Chondrocyte (in vitro differentiated cells): Measurements from ENCODE around the gene OTOGL. TPM values are rescaled to one million over a fixed set of nuclear protein-coding genes. Genes with fewer than 3 reads are reported as not detected.

Experiments used
- DNase-seq: peaks from one replicate; pipeline ENCODE4 v3.0.0; 2021; ENCODE audit warnings: mixed read lengths, low spot score
- H3K27ac Mint-ChIP-seq: one replicate; pipeline ENCODE4 v1.8.0; 2021; ENCODE audit warnings: mild to moderate bottlenecking, moderate library complexity, mixed read lengths; ENCODE audit not compliant: unreplicated experiment
- H3K27me3 Mint-ChIP-seq: 2 replicates; pipeline ENCODE4 v1.8.0; 2021; ENCODE audit warnings: low read depth, mixed read lengths
- H3K36me3 Mint-ChIP-seq: 2 replicates; pipeline ENCODE4 v1.8.0; 2021; ENCODE audit warnings: low read depth, mixed read lengths
- H3K4me1 Mint-ChIP-seq: 2 replicates; pipeline ENCODE4 v1.8.0; 2021; ENCODE audit warnings: low read depth, mild to moderate bottlenecking, mixed read lengths
- H3K4me3 Mint-ChIP-seq: one replicate; pipeline ENCODE4 v1.8.0; 2021; ENCODE audit warnings: mild to moderate bottlenecking, moderate library complexity, mixed read lengths; ENCODE audit not compliant: unreplicated experiment
- H3K9me3 Mint-ChIP-seq: 2 replicates; pipeline ENCODE4 v1.8.0; 2021; ENCODE audit warnings: low read depth, mixed read lengths
- total RNA-seq: library from RNA; stranded (reverse); gene quantifications from 3 replicates; pipeline ENCODE4 v1.2.1, GENCODE V29; 2021
- TF ChIP-seq, protein P1 (sequence below): fragments of 200-600 bp; sonication (generic); IDR thresholded peaks from 2 replicates; pipeline ENCODE4 v1.5.0; 2021; ENCODE audit warnings: antibody characterized with exemption, mild to moderate bottlenecking, moderate library complexity

Gene OTOGL
- total RNA-seq, 1 donor from 2014 or later, result 0.25 TPM

GRCh38 chr12:80188576-80188975 is 89.2 kb downstream of the OTOGL start:
- H3K27ac Mint-ChIP-seq, result no peak overlapping the region

DNA sequence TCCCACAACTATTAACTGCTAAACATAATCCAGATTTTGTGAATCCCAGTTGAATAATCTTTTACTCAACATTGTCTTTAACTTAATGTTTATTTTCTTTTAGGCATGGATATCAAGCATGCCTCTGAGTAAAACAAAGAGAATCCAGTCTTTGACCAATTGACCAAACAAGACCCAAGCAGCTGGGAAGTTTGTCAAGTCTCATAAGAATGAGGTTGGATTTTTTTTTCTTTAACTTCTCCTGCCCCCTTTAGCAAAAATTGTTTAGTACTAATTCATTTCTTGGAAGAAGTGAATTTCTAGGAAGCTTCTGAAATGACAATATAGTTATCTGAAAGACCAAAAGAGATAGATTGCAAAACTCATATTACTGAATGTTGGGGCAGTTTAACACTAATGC is 89.9 kb downstream of the OTOGL start:
- Mint-ChIP-seq H3K4me1 (peaks cover 35% of the 10 kb centered on the region), H3K27me3 (no peaks in the 10 kb centered on the region), H3K27ac (no peak overlapping the region), H3K4me3 (no peak overlapping the region), H3K36me3 (no peaks in the 10 kb centered on the region), H3K9me3 (no peaks in the 10 kb centered on the region)
- no peak for DNase-seq
- TF ChIP-seq, protein P1, sequence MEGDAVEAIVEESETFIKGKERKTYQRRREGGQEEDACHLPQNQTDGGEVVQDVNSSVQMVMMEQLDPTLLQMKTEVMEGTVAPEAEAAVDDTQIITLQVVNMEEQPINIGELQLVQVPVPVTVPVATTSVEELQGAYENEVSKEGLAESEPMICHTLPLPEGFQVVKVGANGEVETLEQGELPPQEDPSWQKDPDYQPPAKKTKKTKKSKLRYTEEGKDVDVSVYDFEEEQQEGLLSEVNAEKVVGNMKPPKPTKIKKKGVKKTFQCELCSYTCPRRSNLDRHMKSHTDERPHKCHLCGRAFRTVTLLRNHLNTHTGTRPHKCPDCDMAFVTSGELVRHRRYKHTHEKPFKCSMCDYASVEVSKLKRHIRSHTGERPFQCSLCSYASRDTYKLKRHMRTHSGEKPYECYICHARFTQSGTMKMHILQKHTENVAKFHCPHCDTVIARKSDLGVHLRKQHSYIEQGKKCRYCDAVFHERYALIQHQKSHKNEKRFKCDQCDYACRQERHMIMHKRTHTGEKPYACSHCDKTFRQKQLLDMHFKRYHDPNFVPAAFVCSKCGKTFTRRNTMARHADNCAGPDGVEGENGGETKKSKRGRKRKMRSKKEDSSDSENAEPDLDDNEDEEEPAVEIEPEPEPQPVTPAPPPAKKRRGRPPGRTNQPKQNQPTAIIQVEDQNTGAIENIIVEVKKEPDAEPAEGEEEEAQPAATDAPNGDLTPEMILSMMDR, result peak; percentile 34

More at GRCh38 chr12:80188576-80188975, 89.2 kb downstream of the OTOGL start:
- DNase-seq, result no peak
- Mint-ChIP-seq H3K4me1 (peaks cover 29% of the 10 kb centered on the region), H3K9me3 (no peaks in the 10 kb centered on the region), H3K4me3 (no peak overlapping the region), H3K36me3 (no peaks in the 10 kb centered on the region), H3K27me3 (no peaks in the 10 kb centered on the region)
- TF ChIP-seq, protein P1, result no peak

DNA sequence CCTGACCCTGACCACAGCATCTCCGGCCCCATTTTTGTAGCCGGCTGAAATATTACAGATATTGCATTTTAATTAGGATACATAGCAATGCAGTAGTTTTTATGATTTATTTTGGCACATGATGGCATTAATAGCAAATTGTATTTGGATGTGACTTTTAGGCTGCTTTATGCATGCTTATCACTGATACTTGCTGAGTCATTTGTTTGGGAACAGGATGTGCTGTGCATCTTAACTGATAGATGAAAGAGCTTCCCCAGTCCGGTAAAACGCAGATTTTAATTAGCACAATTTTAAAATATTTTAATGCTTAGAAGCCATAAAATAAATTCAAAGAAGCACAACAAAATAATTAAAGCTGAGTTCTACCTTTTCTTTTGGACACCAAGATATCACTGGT is 90.7 kb downstream of the OTOGL start:
- Mint-ChIP-seq H3K4me3 (no peak overlapping the region), H3K36me3 (no peaks in the 10 kb centered on the region)

DNA sequence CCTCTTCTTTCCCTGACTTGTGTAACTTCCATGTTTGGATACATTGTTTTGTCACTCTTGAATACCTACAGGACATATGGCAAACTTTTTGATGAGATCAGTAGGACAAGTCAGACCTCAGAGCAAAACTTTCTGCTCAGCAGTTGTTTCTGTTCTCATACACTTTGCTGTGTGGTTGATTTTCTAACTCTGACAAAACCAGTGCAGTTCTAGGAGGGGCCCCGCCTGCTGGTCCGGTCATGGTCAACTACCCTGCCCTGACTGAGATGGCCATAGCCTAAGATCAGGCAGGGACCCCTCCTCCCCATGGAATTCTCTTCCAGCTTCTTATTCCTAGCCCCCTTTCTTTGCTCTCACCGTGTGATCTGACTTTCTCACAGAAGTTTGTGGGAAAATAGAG is 92.8 kb downstream of the OTOGL start:
- H3K9me3 Mint-ChIP-seq, result no peaks in the 10 kb centered on the region
- no peak for DNase-seq

More for the DNA sequence above, 90.7 kb downstream of the OTOGL start:
- Mint-ChIP-seq H3K27ac (no peak overlapping the region), H3K9me3 (no peaks in the 10 kb centered on the region), H3K4me1 (peaks cover 37% of the 10 kb centered on the region), H3K27me3 (no peaks in the 10 kb centered on the region)
- no peak for DNase-seq
- TF ChIP-seq, protein P1, result no peak

DNA sequence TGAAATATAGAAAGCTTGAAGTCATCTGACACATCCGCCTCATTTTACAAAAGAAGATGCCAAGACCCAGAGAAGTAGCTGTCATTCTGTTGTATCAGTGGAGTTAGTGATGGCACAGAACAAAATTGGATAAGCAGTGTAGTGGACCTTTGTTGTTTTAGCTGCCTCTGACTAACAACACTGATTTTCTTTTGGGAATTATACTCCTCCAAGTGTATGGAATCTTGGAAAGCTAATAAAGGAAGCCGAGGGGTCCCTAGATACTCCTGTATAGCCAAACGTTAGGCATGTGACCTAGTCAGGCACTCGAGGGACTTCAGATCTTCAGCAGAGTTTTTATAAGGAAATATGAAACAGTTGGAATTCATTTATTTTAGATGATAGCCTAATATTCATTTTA is 94.5 kb downstream of the OTOGL start:
- no peak overlapping the region for H3K27ac Mint-ChIP-seq
- TF ChIP-seq, protein P1, result no peak

More for the DNA sequence above, 92.8 kb downstream of the OTOGL start:
- Mint-ChIP-seq H3K27ac (peak overlapping the region; percentile 53), H3K4me3 (no peak overlapping the region), H3K27me3 (no peaks in the 10 kb centered on the region), H3K36me3 (no peaks in the 10 kb centered on the region), H3K4me1 (peaks cover 37% of the 10 kb centered on the region)
- TF ChIP-seq, protein P1, result no peak

More for the DNA sequence above, 94.5 kb downstream of the OTOGL start:
- Mint-ChIP-seq H3K9me3 (no peaks in the 10 kb centered on the region), H3K36me3 (no peaks in the 10 kb centered on the region), H3K4me3 (no peak overlapping the region), H3K4me1 (peaks cover 34% of the 10 kb centered on the region), H3K27me3 (no peaks in the 10 kb centered on the region)
- DNase-seq, result no peak
